Hair follicle dermal papilla cell (primary cell): ENCODE results near the gene PCA3. TPM values are rescaled to one million over a fixed set of nuclear protein-coding genes. Genes with fewer than 3 reads are reported as not detected.

ENCODE experiments used
- small RNA-seq: library from RNA; depleted of rRNA; stranded (forward); fragments of <200 nt; gene quantifications from one replicate; pipeline ENCODE3, GENCODE V24; 2012
- total RNA-seq: library from RNA; depleted of rRNA; stranded (reverse); fragments of >200 nt; gene quantifications from 2 replicates; pipeline ENCODE4 v1.2.3, GENCODE V29; 2012

Gene PCA3
- 0.12 TPM in 1 of 2 replicates, not detected in the other for total RNA-seq

GRCh38 chr9:76764138-76764537, at the start of gene PCA3:
Gene PCA3 (plus strand): TSS chr9:76764438.

Small RNA genes lying within 50 kb of the gene (small RNA-seq; reads per million reads assigned to genes)
- gene AL359314.1: not detected

Other genes with a start within 250 kb of the PCA3 start
- 43.6 and 56.6 TPM in 2 replicates for gene PRUNE2, start 141.7 kb downstream of the PCA3 start, total RNA-seq